Renal cortical epithelial cell (primary cell): ENCODE results near the gene ACSM4. TPM values are rescaled to one million over a fixed set of nuclear protein-coding genes. Genes with fewer than 3 reads are reported as not detected.
A peak's percentile ranks its signal among the peaks of the same experiment; 100 is the strongest.

Experiments used
- DNase-seq: peaks from one replicate; pipeline ENCODE4 v3.0.0-alpha.2; 2011; ENCODE audit warnings: low read depth
- total RNA-seq: library from RNA; depleted of rRNA; stranded (reverse); fragments of >200 nt; gene quantifications from 2 replicates; pipeline ENCODE4 v1.2.3, GENCODE V29; 2014

The ACSM4 gene
- total RNA-seq, 1 donor from 2014 or later = not detected

GRCh38 chr12:7339675-7340074, 35.8 kb downstream of the ACSM4 start:
- no peak for DNase-seq

GRCh38 chr12:7344833-7345606, 41.1 kb downstream of the ACSM4 start:
- no peak for DNase-seq

GRCh38 chr12:7346551-7347225, 42.8 kb downstream of the ACSM4 start:
- no peak for DNase-seq

DNA sequence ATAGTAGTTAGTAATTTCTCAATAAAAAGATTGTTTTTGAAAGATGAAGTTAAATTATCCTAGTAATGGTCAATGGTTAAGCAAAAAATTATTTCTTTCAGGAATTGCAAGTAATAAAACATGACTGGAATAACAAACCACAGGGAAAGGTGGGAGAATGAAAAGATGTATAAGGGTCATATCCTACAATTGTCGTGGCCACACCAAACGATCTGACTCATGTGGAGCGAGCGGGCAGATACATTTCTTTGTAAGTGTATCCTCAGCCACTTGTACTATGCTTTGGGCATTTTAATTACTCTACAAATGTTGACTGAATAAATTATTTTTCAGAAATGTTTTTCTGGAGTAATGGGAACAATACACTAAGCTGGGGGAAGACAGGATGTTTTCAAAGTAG, 45.5 kb downstream of the ACSM4 start:
- no peak for DNase-seq

DNA sequence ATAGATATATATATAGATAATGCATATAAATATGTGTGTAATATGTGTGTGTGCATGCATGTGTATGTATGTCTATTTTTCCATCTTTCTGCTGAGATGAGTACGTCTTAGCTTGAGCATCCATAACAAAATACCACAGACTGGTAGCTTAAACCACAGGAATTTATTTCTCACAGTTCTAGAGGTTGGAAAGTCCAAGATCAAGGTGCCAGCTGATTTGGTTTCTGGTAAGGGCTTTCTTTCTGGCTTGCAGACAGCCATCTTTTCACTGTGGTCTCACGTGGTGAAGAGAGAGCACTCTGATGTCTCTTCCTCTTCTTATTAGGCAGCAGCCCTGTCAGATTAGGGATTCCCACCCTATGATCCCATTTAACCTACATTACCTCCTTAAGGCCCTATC, 47.3 kb downstream of the ACSM4 start:
- no peak for DNase-seq

GRCh38 chr12:7352661-7353060, 48.8 kb downstream of the ACSM4 start:
- DNase-seq = no peak

DNA sequence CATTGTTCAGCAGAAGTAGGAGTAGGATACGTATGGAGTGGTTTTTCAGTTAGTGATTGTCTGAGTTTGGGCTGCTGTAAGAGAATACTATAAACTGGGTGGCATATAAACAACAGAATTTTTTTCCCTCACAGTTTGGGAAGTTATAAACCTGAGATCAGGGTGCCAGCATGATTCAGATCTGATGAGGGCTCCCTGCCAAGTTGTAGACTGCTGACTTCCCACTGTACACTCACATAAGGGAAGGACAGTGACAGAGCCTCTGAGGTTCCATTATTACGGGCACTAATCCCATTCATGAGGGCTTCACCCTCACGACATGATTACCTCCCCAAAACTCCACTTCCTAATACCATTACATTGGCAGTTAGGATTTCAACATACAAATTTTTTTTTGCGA, 50.7 kb downstream of the ACSM4 start:
- DNase-seq = no peak

GRCh38 chr12:7361265-7361664, 57.4 kb downstream of the ACSM4 start:
- no peak for DNase-seq

DNA sequence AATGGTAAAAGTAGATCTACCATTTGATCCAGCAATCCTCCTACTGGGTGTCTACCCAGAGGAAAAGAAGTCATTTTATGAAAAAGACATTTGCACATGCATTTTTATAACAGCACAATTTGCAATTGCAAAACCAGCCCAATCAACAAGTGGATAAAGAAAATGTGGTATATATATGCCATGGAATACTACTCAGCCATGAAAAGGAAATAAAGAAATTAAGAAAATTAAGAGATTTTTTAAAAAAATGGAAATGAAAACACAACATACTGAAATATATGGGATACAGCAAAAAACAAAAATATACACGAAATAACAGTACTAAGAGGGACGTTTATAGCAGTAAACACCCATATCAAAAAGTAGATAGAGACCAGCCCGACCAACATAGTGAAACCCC, 58.9 kb downstream of the ACSM4 start:
- DNase-seq = no peak

GRCh38 chr12:7369274-7369729, 65.4 kb downstream of the ACSM4 start:
- DNase-seq = no peak

DNA sequence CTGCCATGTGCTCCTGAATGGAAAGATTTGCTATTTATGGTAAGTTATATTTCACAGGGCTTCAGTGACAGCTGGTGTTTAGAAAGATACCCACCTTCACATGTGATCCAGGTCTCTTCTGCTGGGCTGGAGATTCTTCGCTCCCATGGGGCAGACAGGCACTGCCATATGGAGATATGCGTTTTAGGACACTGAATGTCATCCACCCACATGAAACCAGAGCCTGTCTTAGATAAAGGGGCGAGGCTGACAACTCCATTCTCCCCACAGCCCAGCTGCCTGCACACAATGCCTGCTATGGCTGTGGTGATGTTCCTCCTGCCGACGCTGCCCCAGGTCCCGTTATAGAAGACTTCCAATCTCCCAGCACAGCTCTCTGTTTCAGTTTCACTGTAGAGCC, 69.4 kb downstream of the ACSM4 start:
- DNase-seq = no peak

DNA sequence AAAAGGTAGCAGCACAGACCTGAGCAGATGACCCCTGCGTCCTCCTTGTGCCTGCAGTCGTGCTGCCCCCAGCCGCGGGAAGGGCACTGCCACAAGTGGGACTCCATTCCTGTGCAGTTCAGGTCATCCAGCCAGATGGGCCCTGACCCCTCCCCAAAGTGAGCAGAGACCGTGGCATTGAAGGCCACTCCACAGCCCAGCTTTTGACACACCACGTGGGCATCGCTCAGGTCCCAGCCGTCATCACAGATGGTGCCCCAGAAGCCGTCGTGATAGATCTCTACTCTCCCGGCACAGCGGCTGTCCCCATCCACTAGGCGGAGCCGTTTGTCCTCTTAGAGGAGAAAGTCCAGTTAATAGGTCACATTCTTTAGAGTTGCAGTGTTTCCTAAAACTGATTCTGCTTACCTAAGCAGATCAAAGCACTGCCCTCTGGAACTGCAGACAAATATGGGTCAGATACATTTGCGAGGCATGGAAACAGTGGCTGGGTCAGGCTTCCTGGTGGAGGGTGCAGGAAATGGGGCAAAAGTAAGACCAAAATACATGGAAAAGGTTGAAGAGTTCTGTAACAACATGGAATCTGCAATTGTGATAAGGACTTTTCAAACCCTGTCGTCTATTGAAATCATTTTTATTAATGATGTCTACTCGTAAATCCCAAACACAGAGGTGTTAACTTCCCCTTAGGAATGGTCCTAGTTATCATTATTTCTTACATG, 70.7 kb downstream of the ACSM4 start:
- DNase-seq = peak; percentile 2

DNA sequence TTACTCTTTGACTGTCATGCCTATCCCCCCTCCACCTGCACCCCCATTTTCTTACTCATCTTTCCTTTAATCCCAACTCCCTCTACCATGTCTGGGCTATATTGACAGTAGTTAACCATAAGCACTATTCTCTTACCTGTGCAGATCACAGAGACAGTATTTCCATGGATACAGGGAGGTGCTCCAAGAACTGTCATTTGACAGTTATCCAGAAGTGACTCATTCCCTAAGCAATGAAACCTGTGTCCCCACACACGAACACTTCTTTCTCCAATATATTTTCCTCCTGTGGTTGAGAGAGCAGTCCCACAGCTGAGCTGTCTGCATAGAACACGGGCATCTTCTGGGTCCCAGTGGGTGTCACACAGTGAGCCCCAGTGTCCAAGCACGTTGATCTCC, 71.3 kb downstream of the ACSM4 start:
- DNase-seq = no peak

GRCh38 chr12:7376196-7376595, 72.3 kb downstream of the ACSM4 start:
- DNase-seq = no peak

Other genes with a start within 250 kb of the ACSM4 start
- gene C1S, start 243.4 kb upstream of the ACSM4 start, total RNA-seq = 5.2 and 72.6 TPM in 2 replicates
- 4.2 and 82.9 TPM in 2 replicates for gene C1R, start 211.6 kb upstream of the ACSM4 start, total RNA-seq
- gene C1RL, start 194.9 kb upstream of the ACSM4 start, total RNA-seq = 31.4 and 68.7 TPM in 2 replicates
- 1.1 TPM in 1 of 2 replicates, not detected in the other for gene RBP5, start 175.2 kb upstream of the ACSM4 start, total RNA-seq
- 34.6 and 106 TPM in 2 replicates for gene CLSTN3, start 173.7 kb upstream of the ACSM4 start, total RNA-seq
- 24.8 and 36.5 TPM in 2 replicates for gene PEX5, start 114.4 kb upstream of the ACSM4 start, total RNA-seq
- gene CD163L1, start 140.1 kb downstream of the ACSM4 start, total RNA-seq = 0.10 TPM in 1 of 2 replicates, not detected in the other
- gene CD163, start 199.7 kb downstream of the ACSM4 start, total RNA-seq = not detected in 2 replicates